CD4-positive, alpha-beta T cell (primary cell): ENCODE results near the gene CEMIP2. TPM values are rescaled to one million over a fixed set of nuclear protein-coding genes. Genes with fewer than 3 reads are reported as not detected.
A peak's percentile ranks its signal among the peaks of the same experiment; 100 is the strongest.

ENCODE experiments used
- ATAC-seq: fragments of 200-7000 bp; cut with Tn5 transposase; one replicate; pipeline ENCODE4 v1.10.0; 2022; ENCODE audit warnings: mild to moderate bottlenecking; ENCODE audit not compliant: poor library complexity
- CTCF ChIA-PET: fragments of 350-600 bp; sonication (Branson Sonifier 250); formaldehyde crosslinking; loops from one replicate; lab custom pipeline; 2021; ENCODE audit warnings: antibody characterized with exemption, inconsistent platforms; lab: Charles Lee
- POLR2A ChIA-PET: fragments of 350-600 bp; sonication (Branson Sonifier 250); formaldehyde crosslinking; loops from one replicate; lab custom pipeline; 2021; ENCODE audit warnings: antibody characterized with exemption, inconsistent platforms; lab: Charles Lee
- DNase-seq, 14 experiments: peaks; one replicate each; pipeline ENCODE4 v3.0.0-alpha.2; 2013 to 2020; ENCODE audit warnings: mixed read lengths in 2 of 14
- H3K27ac ChIP-seq, 2 donors: one replicate each; pipeline versions ENCODE4 v1.5.1 to v1.7.0; 2013; ENCODE audit warnings: low read length in 2 of 2, low read depth in 1 of 2, mild to moderate bottlenecking in 1 of 2
- H3K27me3 ChIP-seq, 2 experiments: 1 replicate in 1 of 2; 2 replicates in 1 of 2; pipeline versions ENCODE4 v1.6.1 to v1.7.0; 2013; ENCODE audit warnings: low read length in 2 of 2, control low read depth in 1 of 2, mild to moderate bottlenecking in 1 of 2, moderate library complexity in 1 of 2; ENCODE audit not compliant: insufficient read depth in 2 of 2, control insufficient read depth in 1 of 2
- H3K36me3 ChIP-seq: one replicate; pipeline ENCODE4 v1.6.1; 2013; ENCODE audit warnings: low read length, control low read depth; ENCODE audit not compliant: insufficient read depth
- H3K4me1 ChIP-seq: one replicate; pipeline ENCODE4 v1.6.1; 2013; ENCODE audit warnings: low read length, control low read depth; ENCODE audit not compliant: insufficient read depth
- H3K4me3 ChIP-seq: one replicate; pipeline ENCODE4 v1.5.1; 2013; ENCODE audit warnings: mild to moderate bottlenecking, low read length, moderate library complexity
- H3K9me3 ChIP-seq, 2 experiments: 1 replicate in 1 of 2; 2 replicates in 1 of 2; pipeline versions ENCODE4 v1.6.1 to v1.7.0; 2013; ENCODE audit warnings: low read length in 2 of 2, mild to moderate bottlenecking in 2 of 2, control low read depth in 1 of 2, moderate library complexity in 1 of 2; ENCODE audit not compliant: control insufficient read depth in 1 of 2, insufficient read depth in 1 of 2
- H3K27ac Mint-ChIP-seq: one replicate; pipeline ENCODE4 v1.8.0; 2020; ENCODE audit warnings: mixed read lengths
- H3K27me3 Mint-ChIP-seq: one replicate; pipeline ENCODE4 v1.8.0; 2021; ENCODE audit warnings: mixed read lengths
- H3K36me3 Mint-ChIP-seq: one replicate; pipeline ENCODE4 v1.8.0; 2021; ENCODE audit warnings: low read depth, mixed read lengths
- H3K4me1 Mint-ChIP-seq: one replicate; pipeline ENCODE4 v1.8.0; 2021; ENCODE audit warnings: low read depth, mixed read lengths
- H3K4me3 Mint-ChIP-seq: one replicate; pipeline ENCODE4 v1.8.0; 2020; ENCODE audit warnings: mild to moderate bottlenecking, mixed read lengths
- H3K9me3 Mint-ChIP-seq: one replicate; pipeline ENCODE4 v1.8.0; 2020; ENCODE audit warnings: mixed read lengths
- intact Hi-C, 2 experiments: fragments of 100-400 bp; cut with DNase I in 1 of 2; cut with micrococcal nuclease in 1 of 2; formaldehyde crosslinking; loops; one replicate each; pipeline versions ENCODE4 v1.15.1 to v1.9.0; 2023 to 2025; cut with DNase I, micrococcal nuclease
- total RNA-seq, 174 experiments: library from RNA in 2 of 174; stranded (reverse) in 2 of 174; gene quantifications; one replicate each; pipeline ENCODE4 v1.2.3 and lab custom pipeline; 2021 to 2026
- TF ChIP-seq, protein P1 (sequence below): fragments of 200-600 bp; IDR thresholded peaks from one replicate; pipeline ENCODE4 v1.8.0; 2022; ENCODE audit warnings: antibody characterized with exemption, mild to moderate bottlenecking

The CEMIP2 gene
- total RNA-seq, 2 experiments from 2014 or later = 301 to 305 TPM

DNA sequence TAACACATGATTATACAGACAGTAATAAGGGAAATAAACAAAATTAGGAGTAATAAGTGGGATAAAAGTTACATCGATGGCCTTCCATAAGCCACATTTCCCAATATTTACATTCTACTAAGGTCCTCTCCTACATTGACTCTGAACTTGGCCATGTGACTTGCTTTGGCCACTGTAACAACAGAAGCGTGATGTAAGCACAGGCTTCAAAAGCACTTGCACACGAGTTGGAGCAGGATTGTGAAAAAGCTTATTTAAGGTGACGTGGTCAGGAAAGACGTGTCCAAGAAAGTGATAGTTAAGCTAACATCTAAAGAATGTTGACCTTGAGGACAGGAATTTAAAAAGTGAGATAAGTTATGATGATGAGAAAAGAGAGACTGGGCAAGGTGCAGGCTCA lies 9.8 kb upstream of the CEMIP2 start:
- H3K36me3 ChIP-seq = no peaks in the 10 kb centered on the region
- peaks cover 20% of the 10 kb centered on the region for H3K4me1 ChIP-seq
- H3K36me3 Mint-ChIP-seq = no peaks in the 10 kb centered on the region
- intact Hi-C loops = no loop called here
- ChIA-PET POLR2A (interaction anchor here (1.4 to 8.0 kb wide), 2 partner anchors 10 to 17 kb away, joined by 5 to 154 read pairs; partner anchors contain the start of gene CEMIP2), CTCF (interaction anchor here (1.3 to 1.5 kb wide), 2 partner anchors 9 to 18 kb away, joined by 5 read pairs; no protein-coding TSS in a partner anchor)
- peaks cover 43% of the 10 kb centered on the region for H3K4me1 Mint-ChIP-seq
- no peak overlapping the region for H3K27ac ChIP-seq
- H3K27me3 ChIP-seq = no peaks in the 10 kb centered on the region
- H3K4me3 ChIP-seq = no peak overlapping the region
- ATAC-seq = no peak
- no peak overlapping the region for H3K4me3 Mint-ChIP-seq
- TF ChIP-seq, protein P1, sequence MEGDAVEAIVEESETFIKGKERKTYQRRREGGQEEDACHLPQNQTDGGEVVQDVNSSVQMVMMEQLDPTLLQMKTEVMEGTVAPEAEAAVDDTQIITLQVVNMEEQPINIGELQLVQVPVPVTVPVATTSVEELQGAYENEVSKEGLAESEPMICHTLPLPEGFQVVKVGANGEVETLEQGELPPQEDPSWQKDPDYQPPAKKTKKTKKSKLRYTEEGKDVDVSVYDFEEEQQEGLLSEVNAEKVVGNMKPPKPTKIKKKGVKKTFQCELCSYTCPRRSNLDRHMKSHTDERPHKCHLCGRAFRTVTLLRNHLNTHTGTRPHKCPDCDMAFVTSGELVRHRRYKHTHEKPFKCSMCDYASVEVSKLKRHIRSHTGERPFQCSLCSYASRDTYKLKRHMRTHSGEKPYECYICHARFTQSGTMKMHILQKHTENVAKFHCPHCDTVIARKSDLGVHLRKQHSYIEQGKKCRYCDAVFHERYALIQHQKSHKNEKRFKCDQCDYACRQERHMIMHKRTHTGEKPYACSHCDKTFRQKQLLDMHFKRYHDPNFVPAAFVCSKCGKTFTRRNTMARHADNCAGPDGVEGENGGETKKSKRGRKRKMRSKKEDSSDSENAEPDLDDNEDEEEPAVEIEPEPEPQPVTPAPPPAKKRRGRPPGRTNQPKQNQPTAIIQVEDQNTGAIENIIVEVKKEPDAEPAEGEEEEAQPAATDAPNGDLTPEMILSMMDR = no peak
- no peaks in the 10 kb centered on the region for H3K27me3 Mint-ChIP-seq
- no peak for DNase-seq
- no peaks in the 10 kb centered on the region for H3K9me3 Mint-ChIP-seq
- H3K27ac Mint-ChIP-seq = peak overlapping the region; percentile 57
- no peaks in the 10 kb centered on the region for H3K9me3 ChIP-seq

DNA sequence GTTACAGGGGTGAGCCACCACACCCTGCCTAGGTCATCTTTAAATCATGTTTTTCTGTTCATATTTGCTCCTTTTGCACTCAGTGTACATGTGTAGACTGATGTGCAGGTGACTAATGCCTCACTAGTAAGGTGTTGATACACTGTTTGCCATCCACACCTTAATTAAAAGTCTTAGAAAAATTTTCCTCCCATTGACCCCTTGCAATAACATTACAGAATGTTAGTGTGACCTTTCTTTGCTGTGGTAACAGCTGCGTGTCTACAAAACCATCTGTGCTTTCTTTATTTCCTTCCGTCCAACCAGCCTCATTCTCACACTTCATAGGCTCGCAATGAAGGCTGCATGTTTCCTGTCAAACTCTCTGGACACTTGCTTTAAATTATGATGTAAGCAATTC lies 6.6 kb upstream of the CEMIP2 start:
- no peak overlapping the region for H3K27ac ChIP-seq
- no peaks in the 10 kb centered on the region for H3K27me3 Mint-ChIP-seq
- ChIA-PET POLR2A (interaction anchor here (1.0 kb wide), 1 partner anchor 9 kb away, joined by 3 read pairs; no protein-coding TSS in a partner anchor), CTCF (no interaction called here)
- no peak overlapping the region for H3K4me3 ChIP-seq
- no peaks in the 10 kb centered on the region for H3K36me3 ChIP-seq
- no peak overlapping the region for H3K27ac Mint-ChIP-seq
- no peaks in the 10 kb centered on the region for H3K27me3 ChIP-seq
- TF ChIP-seq, protein P1 = no peak
- peaks cover 5% of the 10 kb centered on the region for H3K4me1 ChIP-seq
- ATAC-seq (no peak), DNase-seq (peak in 1 of 14 experiments; percentile 43)
- no peaks in the 10 kb centered on the region for H3K9me3 Mint-ChIP-seq
- H3K4me3 Mint-ChIP-seq = no peak overlapping the region
- intact Hi-C loops = no loop called here
- H3K4me1 Mint-ChIP-seq = peaks cover 20% of the 10 kb centered on the region
- no peaks in the 10 kb centered on the region for H3K9me3 ChIP-seq
- peaks cover under 1% of the 10 kb centered on the region for H3K36me3 Mint-ChIP-seq

DNA sequence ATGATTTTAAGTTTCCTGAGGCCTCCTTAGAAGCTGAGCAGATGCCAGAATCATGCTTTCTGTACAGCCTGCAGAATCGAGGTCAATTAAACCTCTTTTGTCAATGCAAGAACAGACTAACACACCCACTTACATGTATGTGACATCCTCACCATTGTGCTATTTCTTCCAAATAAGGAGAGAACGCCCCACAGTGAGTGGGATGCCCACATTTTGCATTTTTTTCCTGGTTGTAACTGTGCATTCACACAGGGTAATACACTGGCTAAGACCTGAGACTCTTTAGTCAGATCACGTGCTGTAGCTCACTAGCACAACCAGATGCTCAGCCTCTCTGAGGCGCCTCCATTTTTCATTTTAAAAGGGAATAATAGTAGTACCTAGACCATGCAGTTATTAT lies 4.4 kb upstream of the CEMIP2 start:
- DNase-seq (no peak), ATAC-seq (no peak)
- ChIA-PET CTCF (interaction anchor here (1.3 kb wide), 1 partner anchor 46 kb away, joined by 4 read pairs; no protein-coding TSS in a partner anchor), POLR2A (interaction anchor here (2.1 kb wide), 1 partner anchor 11 kb away, joined by 13 read pairs; no protein-coding TSS in a partner anchor)
- no peaks in the 10 kb centered on the region for H3K27me3 ChIP-seq
- H3K36me3 ChIP-seq = no peaks in the 10 kb centered on the region
- H3K27ac Mint-ChIP-seq = no peak overlapping the region
- peaks cover 13% of the 10 kb centered on the region for H3K36me3 Mint-ChIP-seq
- H3K9me3 ChIP-seq = no peaks in the 10 kb centered on the region
- H3K4me1 Mint-ChIP-seq = peaks cover 21% of the 10 kb centered on the region
- no peaks in the 10 kb centered on the region for H3K9me3 Mint-ChIP-seq
- H3K4me1 ChIP-seq = peaks cover 15% of the 10 kb centered on the region
- no peak overlapping the region for H3K27ac ChIP-seq
- H3K4me3 Mint-ChIP-seq = no peak overlapping the region
- no peaks in the 10 kb centered on the region for H3K27me3 Mint-ChIP-seq
- H3K4me3 ChIP-seq = no peak overlapping the region
- intact Hi-C loops = no loop called here
- TF ChIP-seq, protein P1 = no peak
